NCI-H460 (cell line): ENCODE results near the gene NOP14. TPM values are rescaled to one million over a fixed set of nuclear protein-coding genes. Genes with fewer than 3 reads are reported as not detected.
A peak's percentile ranks its signal among the peaks of the same experiment; 100 is the strongest.
"Not testable (repeated sequence)": the region's sequence is repeated elsewhere in the genome, so short reads cannot be mapped to it uniquely, and the experiment has no call there.

Experiments used
- DNase-seq: peaks from one replicate; pipeline ENCODE4 v3.0.0-alpha.2; 2016; ENCODE audit warnings: low read depth; ENCODE audit errors: extremely low read depth
- polyA plus RNA-seq: library from polyadenylated mRNA; depleted of rRNA; stranded (reverse); fragments of >200 nt; gene quantifications from 2 replicates; pipeline ENCODE4 v1.2.3, GENCODE V29; 2014; cell fraction: nucleus; rRNA removed
- total RNA-seq: library from RNA; depleted of rRNA; stranded (reverse); fragments of >200 nt; shearing (Covaris generic); gene quantifications from 2 replicates; pipeline ENCODE4 v1.2.3, GENCODE V29; 2014; rRNA removed

Gene NOP14
- total RNA-seq, result 28.6 and 37.1 TPM in 2 replicates
- polyA plus RNA-seq, result 15.5 and 16.6 TPM in 2 replicates

- DNase-seq, result peak; percentile 96
Observed at GRCh38 chr4:2963175-2963965, at the start of gene NOP14, which contains the start of gene GRK4. TSS of gene NOP14 (minus strand) at chr4:2963406. CDS start at chr4:2963319, 87 bp downstream. TSS of gene GRK4 (plus strand) at chr4:2963571. CDS start at chr4:2964071, 500 bp downstream.

GRCh38 chr4:3011456-3012220 lies 48.4 kb upstream of the NOP14 start:
- no peak for DNase-seq

- DNase-seq, result no peak
Observed at GRCh38 chr4:3010998-3011397, 47.8 kb upstream of the NOP14 start.

GRCh38 chr4:3010577-3010976 lies 47.4 kb upstream of the NOP14 start:
- DNase-seq, result no peak

- peak; percentile 8 for DNase-seq
Observed at GRCh38 chr4:3009422-3009821, 46.2 kb upstream of the NOP14 start.

GRCh38 chr4:3007724-3008123 lies 44.5 kb upstream of the NOP14 start:
- DNase-seq, result no peak

GRCh38 chr4:2996415-2996814 lies 33.2 kb upstream of the NOP14 start:
- no peak for DNase-seq

- DNase-seq, result no peak
Observed at GRCh38 chr4:2995546-2996265, 32.5 kb upstream of the NOP14 start.

- DNase-seq, result no peak
Observed at GRCh38 chr4:2994917-2995316, 31.7 kb upstream of the NOP14 start.

GRCh38 chr4:2991243-2991642 lies 28.0 kb upstream of the NOP14 start:
- DNase-seq, result no peak

GRCh38 chr4:2983715-2984114 lies 20.5 kb upstream of the NOP14 start:
- not testable (repeated sequence) for DNase-seq

- DNase-seq, result no peak
Observed at GRCh38 chr4:2982012-2982411, 18.8 kb upstream of the NOP14 start.

GRCh38 chr4:2981256-2981819 lies 18.1 kb upstream of the NOP14 start:
- DNase-seq, result no peak

GRCh38 chr4:2977211-2978088 lies 14.2 kb upstream of the NOP14 start:
- no peak for DNase-seq

- no peak for DNase-seq
Observed at GRCh38 chr4:2971275-2971674, 8.1 kb upstream of the NOP14 start.

- no peak for DNase-seq
Observed at GRCh38 chr4:2968381-2968780, 5.2 kb upstream of the NOP14 start.

GRCh38 chr4:2965262-2965661 lies 2.1 kb upstream of the NOP14 start:
- no peak for DNase-seq

GRCh38 chr4:2964706-2965258 lies 1.6 kb upstream of the NOP14 start:
- DNase-seq, result no peak

GRCh38 chr4:2963966-2964471 lies 813 bp upstream of the NOP14 start:
- DNase-seq, result no peak
